Gastrocnemius medialis (tissue), 4 donors: ENCODE results near the gene PCNX2.

Experiments
- CTCF ChIP-seq, 5 experiments: fragments of 450-650 bp in 3 of 5; fragments of 200-600 bp in 2 of 5; sonication (generic) in 2 of 5; IDR thresholded peaks in 4 of 5; conservative IDR thresholded peaks in 1 of 5; 1 replicate in 4 of 5; 2 replicates in 1 of 5; pipeline ENCODE4 v1.5.1; 2016 to 2019; ENCODE audit warnings: antibody characterized with exemption in 5 of 5, mild to moderate bottlenecking in 3 of 5, moderate library complexity in 3 of 5
- POLR2A ChIP-seq, 2 donors: fragments of 450-650 bp; IDR thresholded peaks; one replicate each; pipeline ENCODE4 v1.6.1; 2017; ENCODE audit warnings: antibody characterized with exemption in 2 of 2, mild to moderate bottlenecking in 2 of 2, moderate library complexity in 2 of 2

DNA sequence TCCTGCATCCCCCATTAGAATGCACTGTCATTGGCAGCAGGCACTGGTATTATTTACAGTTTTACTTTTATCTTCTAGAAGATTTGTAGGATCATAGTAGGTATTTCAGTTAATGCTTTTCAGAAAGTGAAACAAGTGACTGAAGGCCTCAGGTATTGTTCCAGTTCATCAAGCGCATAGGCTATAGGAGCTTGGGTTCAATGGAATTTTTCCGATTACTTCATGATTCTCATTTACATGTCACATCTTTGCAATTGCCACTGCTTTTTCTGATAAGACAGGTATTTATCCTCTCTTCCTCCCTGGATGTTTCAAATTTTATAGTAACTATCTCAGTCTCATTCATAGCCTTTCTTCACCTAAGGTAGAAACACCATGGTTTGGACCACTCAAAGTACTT, 183.8 kb downstream of the PCNX2 start:
- TF ChIP-seq POLR2A (IDR thresholded peaks at IDR 0.05), result no peak
- no peak for TF ChIP-seq CTCF (IDR thresholded peaks at IDR 0.05 in 4 of 5, conservative IDR thresholded peaks at IDR 0.05 in 1 of 5)
